Measurements from ENCODE around the gene TBC1D9. TPM values are rescaled to one million over a fixed set of nuclear protein-coding genes. Genes with fewer than 3 reads are reported as not detected.
A peak's percentile ranks its signal among the peaks of the same experiment; 100 is the strongest.

The TBC1D9 gene
- total and polyA plus RNA-seq, 2 experiments from 2014 or later, result 4.4 to 14.4 TPM

DNA sequence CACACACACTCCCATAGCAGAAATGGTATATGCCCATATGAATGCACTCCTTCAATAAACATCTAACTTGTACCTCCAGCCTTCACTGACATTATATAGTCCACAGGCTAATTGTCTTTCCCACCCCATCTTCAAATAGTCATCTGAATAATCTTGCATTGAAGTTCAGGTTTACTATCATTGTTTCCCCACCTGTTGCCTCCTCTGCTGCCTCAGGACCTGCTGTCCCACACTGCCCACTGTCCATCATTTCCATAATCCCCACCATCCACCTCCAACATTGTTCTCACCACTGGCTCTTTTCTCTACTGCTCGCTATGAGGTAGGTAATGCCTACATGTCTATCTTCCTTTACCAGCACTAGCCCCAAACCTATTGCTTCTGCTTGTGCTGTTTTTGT lies 66.1 kb downstream of the TBC1D9 start:
- H3K4me2 ChIP-seq (ENCODE audit: unreplicated experiment), result no peak overlapping the region
- H3K4me3 ChIP-seq, result no peak overlapping the region
- peaks cover 7% of the 10 kb centered on the region; the same call in 1 of the 2 replicates for H3K79me2 ChIP-seq (ENCODE audit: insufficient read depth)
- H4K20me1 ChIP-seq (ENCODE audit: insufficient read depth), result no peaks in the 10 kb centered on the region
- no peak for TF ChIP-seq EZH2 (IDR thresholded peaks at IDR 0.05; ENCODE audit: insufficient read depth, poor library complexity, severe bottlenecking)
- H3K9ac ChIP-seq, result no peak overlapping the region
- H3K27me3 ChIP-seq (replicated peaks; ENCODE audit: insufficient read depth), result no peaks in the 10 kb centered on the region
- no peak overlapping the region for H2AFZ ChIP-seq
- H3K9me3 ChIP-seq (ENCODE audit: low read depth), result no peaks in the 10 kb centered on the region
- in situ Hi-C loops (cut with MboI), result no loop called here
- H3K4me1 ChIP-seq (ENCODE audit: insufficient read depth), result peaks cover 24% of the 10 kb centered on the region
- H3F3A ChIP-seq (ENCODE audit: insufficient read depth), result 0 out of 2 replicates have a peak, but pooled peaks cover 9% of the 10 kb centered on the region
- 100% methylated on average over 1 of the region's 1 CpG for WGBS, 2 experiments (ENCODE audit: low coverage in 1 of 2, low lambda C conversion rate in 2 of 2, missing lambda C conversion rate in 2 of 2)
- H3K27ac ChIP-seq, result no peak overlapping the region
- DNase-seq, result no peak
- H3K36me3 ChIP-seq (ENCODE audit: low read depth), result peaks cover 2% of the 10 kb centered on the region; the same call in 1 of the 2 replicates
- H3K9me2 ChIP-seq (ENCODE audit: insufficient read depth), result no peaks in the 10 kb centered on the region

DNA sequence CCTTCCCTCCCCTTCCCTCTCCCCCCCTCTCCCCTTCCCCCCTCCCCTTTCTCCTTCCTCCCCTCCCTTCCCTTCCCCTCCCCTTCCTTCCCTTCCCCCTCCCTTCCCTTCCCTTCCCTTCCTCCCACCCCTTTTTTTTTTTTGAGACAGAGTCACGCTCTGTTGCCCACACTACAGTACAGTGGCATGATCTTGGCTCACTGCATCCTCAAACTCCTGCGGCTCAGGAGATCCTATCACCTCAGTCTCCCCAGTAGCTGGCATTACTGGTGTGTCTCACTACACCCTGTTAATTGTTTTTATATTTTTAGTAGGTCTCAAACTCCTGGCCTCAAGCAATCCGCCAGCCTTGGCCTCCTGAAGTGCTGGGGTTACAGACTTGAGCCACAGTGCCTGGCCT lies 66.6 kb downstream of the TBC1D9 start:
- H3K36me3 ChIP-seq (ENCODE audit: low read depth), result peaks cover 4% of the 10 kb centered on the region; the same call in 1 of the 2 replicates
- DNase-seq, result no peak

DNA sequence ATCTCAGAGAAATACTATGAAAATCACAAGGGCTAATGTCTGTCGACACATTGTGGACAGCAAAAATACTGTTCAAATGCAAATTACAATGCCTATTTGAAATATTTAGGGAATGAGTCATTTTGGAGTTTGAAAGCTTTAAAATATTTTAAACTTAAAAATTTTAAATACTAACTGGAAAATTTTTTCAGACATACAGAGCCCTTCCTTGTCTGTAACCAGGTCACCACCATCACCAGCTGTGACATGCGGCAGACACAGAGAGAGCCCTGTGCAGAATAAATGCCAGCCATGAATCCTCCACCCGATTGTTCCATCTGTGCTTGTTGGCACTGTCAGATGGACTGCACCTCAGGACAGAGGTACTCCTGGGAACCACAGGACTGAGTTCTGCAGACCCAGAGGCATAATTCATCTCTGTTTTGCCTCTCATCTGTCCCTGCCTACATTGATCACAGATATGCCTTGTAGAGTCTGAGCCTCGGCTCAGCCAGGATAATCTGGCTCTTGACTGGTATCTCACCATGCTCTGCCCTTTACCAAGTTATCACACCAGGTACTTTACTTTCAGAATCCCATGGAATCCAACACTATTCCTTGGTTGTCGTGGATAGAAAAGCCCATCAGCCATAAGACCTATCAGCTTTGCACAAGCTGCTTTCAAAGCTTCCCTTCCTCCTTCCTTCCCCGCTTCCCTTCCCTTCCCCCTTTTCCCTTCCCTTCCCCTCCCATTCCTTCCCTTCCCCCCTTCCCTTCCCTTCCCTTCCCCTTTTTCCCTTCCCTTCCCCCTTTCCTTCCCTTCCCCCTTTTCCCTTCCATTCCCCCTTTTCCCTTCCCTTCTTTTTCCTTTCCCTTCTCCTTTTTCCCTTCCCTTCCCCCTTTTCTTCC lies 67.2 kb downstream of the TBC1D9 start:
- Histone ChIP-seq H3K4me3 (no peak overlapping the region), H3K9ac (no peak overlapping the region), H3K9me3 (ENCODE audit: low read depth) (no peaks in the 10 kb centered on the region), H2AFZ (no peak overlapping the region), H3K9me2 (ENCODE audit: insufficient read depth) (no peaks in the 10 kb centered on the region), H3K27me3 (replicated peaks; ENCODE audit: insufficient read depth) (no peaks in the 10 kb centered on the region), H3K79me2 (ENCODE audit: insufficient read depth) (peaks cover 7% of the 10 kb centered on the region; the same call in 1 of the 2 replicates), H4K20me1 (ENCODE audit: insufficient read depth) (no peaks in the 10 kb centered on the region), H3K4me2 (ENCODE audit: unreplicated experiment) (no peak overlapping the region), H3K36me3 (ENCODE audit: low read depth) (peaks cover 4% of the 10 kb centered on the region; the same call in 1 of the 2 replicates), H3K27ac (no peak overlapping the region), H3K4me1 (ENCODE audit: insufficient read depth) (peaks cover 24% of the 10 kb centered on the region), H3F3A (ENCODE audit: insufficient read depth) (0 out of 2 replicates have a peak, but pooled peaks cover 9% of the 10 kb centered on the region)
- peak; percentile 28 for DNase-seq
- in situ Hi-C loops (cut with MboI), result no loop called here
- 89 to 91% methylated on average over 5 to 6 of the region's 6 CpGs for WGBS, 2 experiments (ENCODE audit: low coverage in 1 of 2, low lambda C conversion rate in 2 of 2, missing lambda C conversion rate in 2 of 2)
- TF ChIP-seq EZH2 (IDR thresholded peaks at IDR 0.05; ENCODE audit: insufficient read depth, poor library complexity, severe bottlenecking), result no peak
- TF ChIP-seq EZH2phosphoT487 (IDR thresholded peaks at IDR 0.05; ENCODE audit: insufficient read depth, low read depth), result no peak

More for the DNA sequence above, 66.6 kb downstream of the TBC1D9 start:
- in situ Hi-C loops (cut with MboI), result no loop called here
- no peak for TF ChIP-seq EZH2phosphoT487 (IDR thresholded peaks at IDR 0.05; ENCODE audit: insufficient read depth, low read depth)
- no peak for TF ChIP-seq EZH2 (IDR thresholded peaks at IDR 0.05; ENCODE audit: insufficient read depth, poor library complexity, severe bottlenecking)
- H3K4me1 ChIP-seq (ENCODE audit: insufficient read depth), result peaks cover 24% of the 10 kb centered on the region
- no peak overlapping the region for H3K4me3 ChIP-seq
- H3K9me3 ChIP-seq (ENCODE audit: low read depth), result no peaks in the 10 kb centered on the region
- H3K4me2 ChIP-seq (ENCODE audit: unreplicated experiment), result no peak overlapping the region
- no peaks in the 10 kb centered on the region for H3K9me2 ChIP-seq (ENCODE audit: insufficient read depth)
- H4K20me1 ChIP-seq (ENCODE audit: insufficient read depth), result no peaks in the 10 kb centered on the region
- H3F3A ChIP-seq (ENCODE audit: insufficient read depth), result 0 out of 2 replicates have a peak, but pooled peaks cover 9% of the 10 kb centered on the region
- H2AFZ ChIP-seq, result no peak overlapping the region
- H3K9ac ChIP-seq, result no peak overlapping the region
- H3K79me2 ChIP-seq (ENCODE audit: insufficient read depth), result peaks cover 7% of the 10 kb centered on the region; the same call in 1 of the 2 replicates
- WGBS, 2 experiments (ENCODE audit: low coverage in 1 of 2, low lambda C conversion rate in 2 of 2, missing lambda C conversion rate in 2 of 2), result 97 to 100% methylated on average over 3 of the region's 3 CpGs
- H3K27ac ChIP-seq, result no peak overlapping the region
- H3K27me3 ChIP-seq (replicated peaks; ENCODE audit: insufficient read depth), result no peaks in the 10 kb centered on the region

DNA sequence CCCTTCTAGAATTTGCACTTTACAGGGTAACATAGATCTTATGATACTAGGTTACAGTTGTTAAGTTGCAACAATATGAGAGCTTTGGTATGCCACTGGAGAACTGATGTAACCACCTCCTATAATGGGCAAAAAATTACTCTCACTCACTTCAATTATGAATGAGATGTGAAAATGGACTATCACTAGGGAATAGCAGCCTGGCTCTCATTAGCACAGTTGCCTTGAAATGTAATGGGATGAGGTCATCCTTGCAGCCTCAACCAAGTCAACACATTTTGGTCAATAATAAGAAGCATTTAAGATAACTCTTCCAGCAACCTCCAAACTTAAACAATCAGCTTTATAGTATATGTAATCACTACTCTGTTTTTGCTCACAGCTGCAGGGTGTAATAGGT lies 69.4 kb downstream of the TBC1D9 start:
- Histone ChIP-seq H3K4me3 (no peak overlapping the region), H3K9ac (no peak overlapping the region), H2AFZ (no peak overlapping the region), H3K9me2 (ENCODE audit: insufficient read depth) (no peaks in the 10 kb centered on the region), H3K4me2 (ENCODE audit: unreplicated experiment) (no peak overlapping the region), H3K27me3 (replicated peaks; ENCODE audit: insufficient read depth) (no peaks in the 10 kb centered on the region), H3K4me1 (ENCODE audit: insufficient read depth) (peaks cover 21% of the 10 kb centered on the region), H3K27ac (no peak overlapping the region), H3K36me3 (ENCODE audit: low read depth) (peaks cover 4% of the 10 kb centered on the region; the same call in 1 of the 2 replicates), H3F3A (ENCODE audit: insufficient read depth) (0 out of 2 replicates have a peak, but pooled peaks cover 6% of the 10 kb centered on the region), H3K79me2 (ENCODE audit: insufficient read depth) (peaks cover 4% of the 10 kb centered on the region; the same call in 1 of the 2 replicates), H3K9me3 (ENCODE audit: low read depth) (no peaks in the 10 kb centered on the region), H4K20me1 (ENCODE audit: insufficient read depth) (no peaks in the 10 kb centered on the region)
- TF ChIP-seq EZH2 (IDR thresholded peaks at IDR 0.05; ENCODE audit: insufficient read depth, poor library complexity, severe bottlenecking), result no peak
- no peak for TF ChIP-seq EZH2phosphoT487 (IDR thresholded peaks at IDR 0.05; ENCODE audit: insufficient read depth, low read depth)
- peak; percentile 27 for DNase-seq
- in situ Hi-C loops (cut with MboI), result no loop called here

All from GM23248 (cell line).